SH-SY5Y (cell line): ENCODE measurements around the gene OR52R1.

Experiments used
- GATA2 ChIP-seq: IDR thresholded peaks from 2 replicates; pipeline ENCODE4 v1.6.1; 2011; ENCODE audit warnings: mild to moderate bottlenecking, low read depth, low read length
- GATA3 ChIP-seq: IDR thresholded peaks from 2 replicates; pipeline ENCODE4 v1.6.1; 2011; ENCODE audit warnings: low read depth, mild to moderate bottlenecking, low read length, moderate library complexity

DNA sequence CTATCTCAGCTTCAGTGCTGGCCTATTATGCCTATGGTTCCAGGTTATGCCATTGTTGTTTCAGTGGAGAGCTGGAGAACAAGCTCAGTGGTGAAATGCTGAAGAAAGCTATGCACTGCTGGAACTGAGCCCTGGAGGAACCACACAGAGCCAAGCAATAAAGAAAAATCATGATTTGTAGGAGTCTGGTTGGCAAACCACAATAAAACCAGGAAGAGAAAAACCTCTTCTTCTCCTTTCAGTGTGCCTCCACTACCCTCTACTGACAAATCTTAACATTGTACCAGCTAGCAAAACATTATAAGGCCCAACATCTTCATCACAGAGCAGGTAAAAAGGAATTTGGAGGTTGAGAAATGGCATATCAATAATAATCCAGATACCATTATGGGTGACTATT lies 22.2 kb upstream of the OR52R1 start:
- no peak for TF ChIP-seq GATA2
- no peak for TF ChIP-seq GATA3
